GM12801 (cell line): ENCODE results near the gene TECPR2.

Source experiments
- CTCF ChIP-seq: IDR thresholded peaks from one replicate; pipeline ENCODE4 v1.5.1; 2011; ENCODE audit warnings: control low read depth; ENCODE audit not compliant: insufficient read length; ENCODE audit errors: extremely low read depth

The TECPR2 gene

GRCh38 chr14:102508774-102509745 lies 146.3 kb downstream of the TECPR2 start:
- TF ChIP-seq CTCF = no peak

GRCh38 chr14:102509746-102510615 lies 147.2 kb downstream of the TECPR2 start, which contains the start of gene ANKRD9:
TSS of gene ANKRD9 (minus strand) at chr14:102509776. CDS start at chr14:102507889, 1,887 bp downstream.
- TF ChIP-seq CTCF = no peak

GRCh38 chr14:102510616-102511520 lies 148.1 kb downstream of the TECPR2 start:
- no peak for TF ChIP-seq CTCF

GRCh38 chr14:102511538-102511937 lies 148.8 kb downstream of the TECPR2 start:
- no peak for TF ChIP-seq CTCF

- TF ChIP-seq CTCF = no peak
These were observed 150.1 kb downstream of the TECPR2 start for GRCh38 chr14:102512793-102513300.

- TF ChIP-seq CTCF = no peak
These were observed 151.4 kb downstream of the TECPR2 start for GRCh38 chr14:102513899-102514772.
